ENCODE results near the gene MBNL1.

- no peak for TF ChIP-seq POLR2A (IDR thresholded peaks at IDR 0.05)
- TF ChIP-seq, protein P1, sequence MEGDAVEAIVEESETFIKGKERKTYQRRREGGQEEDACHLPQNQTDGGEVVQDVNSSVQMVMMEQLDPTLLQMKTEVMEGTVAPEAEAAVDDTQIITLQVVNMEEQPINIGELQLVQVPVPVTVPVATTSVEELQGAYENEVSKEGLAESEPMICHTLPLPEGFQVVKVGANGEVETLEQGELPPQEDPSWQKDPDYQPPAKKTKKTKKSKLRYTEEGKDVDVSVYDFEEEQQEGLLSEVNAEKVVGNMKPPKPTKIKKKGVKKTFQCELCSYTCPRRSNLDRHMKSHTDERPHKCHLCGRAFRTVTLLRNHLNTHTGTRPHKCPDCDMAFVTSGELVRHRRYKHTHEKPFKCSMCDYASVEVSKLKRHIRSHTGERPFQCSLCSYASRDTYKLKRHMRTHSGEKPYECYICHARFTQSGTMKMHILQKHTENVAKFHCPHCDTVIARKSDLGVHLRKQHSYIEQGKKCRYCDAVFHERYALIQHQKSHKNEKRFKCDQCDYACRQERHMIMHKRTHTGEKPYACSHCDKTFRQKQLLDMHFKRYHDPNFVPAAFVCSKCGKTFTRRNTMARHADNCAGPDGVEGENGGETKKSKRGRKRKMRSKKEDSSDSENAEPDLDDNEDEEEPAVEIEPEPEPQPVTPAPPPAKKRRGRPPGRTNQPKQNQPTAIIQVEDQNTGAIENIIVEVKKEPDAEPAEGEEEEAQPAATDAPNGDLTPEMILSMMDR (IDR thresholded peaks at IDR 0.05), result no peak
These were observed 4.4 kb upstream of the MBNL1 start for GRCh38 chr3:152264378-152264777.
